WTC11 (cell line): ENCODE measurements around the gene GALNT9.

Source experiments
- CBFB ChIP-seq: sonication (generic); formaldehyde crosslinking; IDR thresholded peaks from 2 replicates; pipeline ENCODE4 v1.8.1; 2022; ENCODE audit warnings: mild to moderate bottlenecking, low read depth, missing genetic modification reagents
- CTCF ChIP-seq: fragments of 200-600 bp; IDR thresholded peaks from 2 replicates; pipeline ENCODE4 v1.8.0; 2022; ENCODE audit warnings: antibody characterized with exemption
- HMGXB4 ChIP-seq: sonication (generic); formaldehyde crosslinking; IDR thresholded peaks from 2 replicates; pipeline ENCODE4 v1.8.1; 2023; ENCODE audit warnings: mild to moderate bottlenecking, moderate library complexity, missing genetic modification reagents
- IRF1 ChIP-seq: sonication (generic); formaldehyde crosslinking; IDR thresholded peaks from 2 replicates; pipeline ENCODE4 v1.8.0; 2023; ENCODE audit warnings: missing genetic modification reagents
- NFYB ChIP-seq: sonication (generic); formaldehyde crosslinking; conservative IDR thresholded peaks from 2 replicates; pipeline ENCODE4 v1.8.0; 2022; ENCODE audit warnings: low read depth, missing genetic modification reagents
- SP1 ChIP-seq: sonication (generic); formaldehyde crosslinking; conservative IDR thresholded peaks from 2 replicates; pipeline ENCODE4 v1.8.1; 2022; ENCODE audit warnings: missing genetic modification reagents
- ZNF121 ChIP-seq: sonication (generic); formaldehyde crosslinking; IDR thresholded peaks from 2 replicates; pipeline ENCODE4 v1.8.0; 2023; ENCODE audit warnings: missing genetic modification reagents

GRCh38 chr12:132285991-132286681, 43.3 kb downstream of the GALNT9 start:
- TF ChIP-seq CTCF = no peak
- no peak for TF ChIP-seq ZNF121 (CRISPR knock-in tag)
- TF ChIP-seq HMGXB4 (CRISPR knock-in tag) = no peak
- TF ChIP-seq SP1 (CRISPR knock-in tag) = no peak
- TF ChIP-seq CBFB (CRISPR knock-in tag) = no peak
- TF ChIP-seq NFYB (CRISPR knock-in tag) = no peak
- no peak for TF ChIP-seq IRF1 (CRISPR knock-in tag)
